Kidney (tissue), 14 donors: ENCODE measurements around the gene INPP5A. TPM values are rescaled to one million over a fixed set of nuclear protein-coding genes. Genes with fewer than 3 reads are reported as not detected.
A peak's percentile ranks its signal among the peaks of the same experiment; 100 is the strongest.

Experiments used
- DNase-seq, 5 donors: peaks; one replicate each; pipeline ENCODE4 v3.0.0-alpha.2; 2013 to 2020
- FAIRE-seq: peaks from 2 replicates; lab custom pipeline; 2012; peaks lifted over from hg19 to GRCh38; lab: Jason Lieb, UNC
- H3K27ac ChIP-seq, 2 donors: one replicate each; pipeline ENCODE4 v1.7.0; 2013; ENCODE audit warnings: low read depth in 2 of 2, low read length in 2 of 2, inconsistent platforms in 1 of 2
- H3K27me3 ChIP-seq: one replicate; pipeline ENCODE4 v1.7.1; 2013; ENCODE audit warnings: low read length, inconsistent platforms; ENCODE audit not compliant: control insufficient read depth, insufficient read depth
- H3K36me3 ChIP-seq, 3 donors: one replicate each; pipeline versions ENCODE4 v1.7.0 to v1.7.1; 2013; ENCODE audit warnings: low read length in 3 of 3, control low read depth in 1 of 3, inconsistent platforms in 1 of 3; ENCODE audit not compliant: insufficient read depth in 3 of 3, control insufficient read depth in 2 of 3
- H3K4me1 ChIP-seq, 3 donors: one replicate each; pipeline versions ENCODE4 v1.7.0 to v1.7.1; 2013; ENCODE audit warnings: low read length in 3 of 3, inconsistent platforms in 1 of 3, low read depth in 1 of 3; ENCODE audit not compliant: control insufficient read depth in 2 of 3, insufficient read depth in 2 of 3
- H3K4me3 ChIP-seq, 3 donors: one replicate each; pipeline versions ENCODE4 v1.7.0 to v1.8.1; 2013; ENCODE audit warnings: low read length in 3 of 3, control low read depth in 1 of 3, inconsistent platforms in 1 of 3
- H3K9ac ChIP-seq, 3 donors: one replicate each; pipeline versions ENCODE4 v1.7.0 to v1.7.1; 2013; ENCODE audit warnings: low read length in 3 of 3, control low read depth in 1 of 3, inconsistent platforms in 1 of 3
- H3K9me3 ChIP-seq, 3 donors: one replicate each; pipeline versions ENCODE4 v1.7.0 to v1.7.1; 2013; ENCODE audit warnings: low read length in 3 of 3, control low read depth in 1 of 3, inconsistent platforms in 1 of 3; ENCODE audit not compliant: control insufficient read depth in 2 of 3, insufficient read depth in 1 of 3
- intact Hi-C: fragments of 100-400 bp; cut with DNase I; formaldehyde crosslinking; loops from one replicate; pipeline ENCODE4 v1.11.1; 2022
- polyA plus RNA-seq: library from polyadenylated mRNA; stranded (reverse); fragments of 350-450 nt; fragmentation: Illumina TruSeq; extraction: RNeasy Lipid Tissue Mini Kit (QIAGEN cat#74804); gene quantifications from one replicate; pipeline ENCODE4 v1.2.3, GENCODE V29; 2014; ENCODE audit warnings: low read depth, low replicate concordance; ENCODE audit not compliant: insufficient read depth
- total RNA-seq: library from RNA; stranded (reverse); fragmentation: NEBNext Ultra II Directional; extraction: Animal tissue kit (Norgen Biotek cat#: 25700); gene quantifications from one replicate; pipeline ENCODE4 v1.2.1, GENCODE V29; 2021
- TF ChIP-seq, protein P1 (sequence below): IDR thresholded peaks from 3 replicates; pipeline ENCODE4 v1.5.1; 2012; ENCODE audit warnings: mild to moderate bottlenecking, moderate library complexity, borderline replicate concordance; ENCODE audit not compliant: insufficient read depth; ENCODE audit errors: extremely low read depth
- donor health status: control.
- donor health status: control.
- donor health status: control.
- donor health status: control.
- donor health status: control.
- donor health status: DM: yes; HTN: yes; CAD: no.
- donor health status: Normal renal cell carcinoma (clear cell type).

INPP5A gene
- total and polyA plus RNA-seq, 2 donors from 2014 or later: 20.8 to 40.3 TPM

DNA sequence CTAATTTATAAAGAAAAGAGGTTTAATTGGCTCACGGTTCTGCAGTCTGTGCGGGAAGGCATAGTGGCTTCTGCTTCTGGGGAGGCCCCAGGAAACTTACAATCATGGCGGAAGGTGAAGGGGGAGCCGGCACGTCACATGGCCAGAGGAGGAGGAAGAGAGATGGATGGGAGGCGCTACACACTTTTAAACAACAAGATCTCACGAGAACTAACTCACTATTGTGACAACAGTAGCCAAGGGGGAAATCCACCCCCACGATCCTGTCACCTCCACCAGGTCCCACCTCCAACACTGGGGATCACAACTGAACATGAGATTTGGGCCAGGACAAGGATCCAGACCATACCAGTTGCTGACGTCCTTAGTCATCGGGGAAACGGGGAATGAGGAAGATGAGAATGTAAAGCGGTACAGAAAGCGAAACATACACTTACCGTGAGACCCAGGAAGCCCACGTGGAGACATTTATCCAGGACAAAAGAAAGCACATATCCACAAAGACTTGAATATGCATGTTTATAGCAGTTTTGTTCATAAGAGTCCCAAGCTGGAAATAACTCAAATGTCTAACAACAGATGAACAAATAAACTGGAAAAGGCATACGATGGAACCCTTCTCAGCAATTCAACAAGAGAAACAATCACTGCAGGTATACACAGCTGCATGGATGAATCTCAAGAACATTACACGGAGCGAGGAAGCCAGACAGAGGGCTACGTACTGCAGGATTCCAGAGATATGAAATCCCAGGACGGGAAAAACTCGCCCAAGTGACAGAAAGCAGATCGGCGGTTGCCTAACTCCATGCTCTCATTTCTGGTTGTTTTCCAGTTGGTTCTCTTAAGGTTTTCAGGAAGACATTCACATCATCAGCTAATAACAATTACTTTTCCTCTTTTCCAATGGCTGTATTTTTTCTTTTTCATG lies 26.2 kb upstream of the INPP5A start:
- TF ChIP-seq, protein P1, sequence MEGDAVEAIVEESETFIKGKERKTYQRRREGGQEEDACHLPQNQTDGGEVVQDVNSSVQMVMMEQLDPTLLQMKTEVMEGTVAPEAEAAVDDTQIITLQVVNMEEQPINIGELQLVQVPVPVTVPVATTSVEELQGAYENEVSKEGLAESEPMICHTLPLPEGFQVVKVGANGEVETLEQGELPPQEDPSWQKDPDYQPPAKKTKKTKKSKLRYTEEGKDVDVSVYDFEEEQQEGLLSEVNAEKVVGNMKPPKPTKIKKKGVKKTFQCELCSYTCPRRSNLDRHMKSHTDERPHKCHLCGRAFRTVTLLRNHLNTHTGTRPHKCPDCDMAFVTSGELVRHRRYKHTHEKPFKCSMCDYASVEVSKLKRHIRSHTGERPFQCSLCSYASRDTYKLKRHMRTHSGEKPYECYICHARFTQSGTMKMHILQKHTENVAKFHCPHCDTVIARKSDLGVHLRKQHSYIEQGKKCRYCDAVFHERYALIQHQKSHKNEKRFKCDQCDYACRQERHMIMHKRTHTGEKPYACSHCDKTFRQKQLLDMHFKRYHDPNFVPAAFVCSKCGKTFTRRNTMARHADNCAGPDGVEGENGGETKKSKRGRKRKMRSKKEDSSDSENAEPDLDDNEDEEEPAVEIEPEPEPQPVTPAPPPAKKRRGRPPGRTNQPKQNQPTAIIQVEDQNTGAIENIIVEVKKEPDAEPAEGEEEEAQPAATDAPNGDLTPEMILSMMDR: no peak
- no peaks in the 10 kb centered on the region for H3K36me3 ChIP-seq
- intact Hi-C loops: no loop called here
- DNase-seq: peak in 2 of 5 donors; percentile 28 to 32
- peaks cover 1 to 27% (median 8%) of the 10 kb centered on the region in 3 donors for H3K4me1 ChIP-seq
- no peak for FAIRE-seq
- H3K27me3 ChIP-seq: no peaks in the 10 kb centered on the region
- H3K9ac ChIP-seq: no peak overlapping the region
- no peak overlapping the region for H3K27ac ChIP-seq
- no peak overlapping the region for H3K4me3 ChIP-seq
- H3K9me3 ChIP-seq: no peaks in the 10 kb centered on the region

DNA sequence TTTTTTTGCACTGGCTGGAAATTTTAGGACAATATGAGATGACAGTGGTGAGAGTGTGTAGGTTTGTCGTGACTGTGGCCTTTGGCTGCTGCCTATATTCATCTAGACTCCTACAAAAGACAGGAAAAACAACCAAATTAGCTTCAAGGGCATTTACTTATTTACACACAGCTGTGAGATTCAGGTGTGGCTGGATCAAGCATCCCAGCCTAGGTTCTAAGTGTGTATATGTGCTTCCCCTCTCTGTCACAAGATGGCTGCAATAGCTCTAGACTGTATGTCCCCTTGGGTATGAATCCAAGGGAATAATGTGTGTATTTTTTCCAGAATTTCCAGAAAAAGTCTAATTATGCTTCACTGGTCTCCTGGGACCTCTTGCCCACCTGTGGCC lies 25.5 kb upstream of the INPP5A start:
- H3K9me3 ChIP-seq: no peaks in the 10 kb centered on the region
- intact Hi-C loops: no loop called here
- TF ChIP-seq, protein P1: no peak
- DNase-seq (peak in 1 of 5 donors; percentile 11), FAIRE-seq (no peak)
- H3K27me3 ChIP-seq: no peaks in the 10 kb centered on the region
- no peak overlapping the region for H3K27ac ChIP-seq
- H3K9ac ChIP-seq: no peak overlapping the region
- peaks cover 4 to 30% (median 14%) of the 10 kb centered on the region in 3 donors for H3K4me1 ChIP-seq
- H3K36me3 ChIP-seq: no peaks in the 10 kb centered on the region
- H3K4me3 ChIP-seq: no peak overlapping the region

DNA sequence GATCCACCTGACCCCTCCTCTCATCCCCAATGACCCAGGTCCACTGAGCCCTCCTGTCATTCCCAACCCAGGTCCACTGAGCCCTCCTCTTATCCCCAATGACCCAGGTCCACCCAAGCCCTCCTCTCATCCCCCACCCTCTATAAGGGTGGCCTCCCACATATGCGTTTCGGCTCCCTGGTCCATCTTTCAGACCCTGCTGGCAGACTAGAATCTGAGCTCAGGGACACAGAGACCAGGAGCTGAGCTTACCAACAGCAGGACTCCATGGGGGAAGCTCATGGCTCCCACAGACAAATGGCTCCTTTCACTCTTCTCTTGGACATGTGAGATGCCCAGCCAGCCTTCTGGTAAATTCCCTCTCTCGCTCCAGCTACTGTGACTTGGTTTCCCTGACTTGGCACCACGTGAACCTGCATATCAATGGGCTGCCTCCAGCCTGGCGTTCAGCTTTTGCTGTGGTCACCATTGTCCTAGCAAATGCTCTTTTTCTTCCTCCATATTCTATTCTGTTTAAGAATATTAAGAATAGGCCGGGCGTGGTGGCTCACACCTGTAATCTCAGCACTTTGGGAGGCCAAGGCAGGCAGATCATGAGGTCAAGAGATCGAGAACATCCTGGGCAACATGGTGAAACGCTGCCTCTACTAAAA lies 24.8 kb upstream of the INPP5A start:
- H3K27me3 ChIP-seq: no peaks in the 10 kb centered on the region
- no peak overlapping the region for H3K9ac ChIP-seq
- intact Hi-C loops: no loop called here
- no peaks in the 10 kb centered on the region for H3K36me3 ChIP-seq
- TF ChIP-seq, protein P1: no peak
- FAIRE-seq (no peak), DNase-seq (peak in 2 of 5 donors; percentile 23 to 29)
- H3K9me3 ChIP-seq: no peaks in the 10 kb centered on the region
- H3K4me3 ChIP-seq: no peak overlapping the region
- peaks cover 7 to 34% (median 18%) of the 10 kb centered on the region in 3 donors for H3K4me1 ChIP-seq
- no peak overlapping the region for H3K27ac ChIP-seq
